Neural cell (in vitro differentiated cells): Measurements from ENCODE around the gene COL4A2.

Source experiments
- RAD21 ChIP-seq: fragments of 450-650 bp; conservative IDR thresholded peaks from 2 replicates; pipeline ENCODE4 v1.6.1; 2014; ENCODE audit warnings: antibody characterized with exemption, mild to moderate bottlenecking, moderate library complexity
- TF ChIP-seq, protein P1 (sequence below): fragments of 450-650 bp; IDR thresholded peaks from 2 replicates; pipeline ENCODE4 v1.5.1; 2014; ENCODE audit warnings: antibody characterized with exemption, mild to moderate bottlenecking, moderate library complexity; ENCODE audit not compliant: poor library complexity, severe bottlenecking

GRCh38 chr13:110495881-110496280 lies 188.8 kb downstream of the COL4A2 start:
- TF ChIP-seq, protein P1, sequence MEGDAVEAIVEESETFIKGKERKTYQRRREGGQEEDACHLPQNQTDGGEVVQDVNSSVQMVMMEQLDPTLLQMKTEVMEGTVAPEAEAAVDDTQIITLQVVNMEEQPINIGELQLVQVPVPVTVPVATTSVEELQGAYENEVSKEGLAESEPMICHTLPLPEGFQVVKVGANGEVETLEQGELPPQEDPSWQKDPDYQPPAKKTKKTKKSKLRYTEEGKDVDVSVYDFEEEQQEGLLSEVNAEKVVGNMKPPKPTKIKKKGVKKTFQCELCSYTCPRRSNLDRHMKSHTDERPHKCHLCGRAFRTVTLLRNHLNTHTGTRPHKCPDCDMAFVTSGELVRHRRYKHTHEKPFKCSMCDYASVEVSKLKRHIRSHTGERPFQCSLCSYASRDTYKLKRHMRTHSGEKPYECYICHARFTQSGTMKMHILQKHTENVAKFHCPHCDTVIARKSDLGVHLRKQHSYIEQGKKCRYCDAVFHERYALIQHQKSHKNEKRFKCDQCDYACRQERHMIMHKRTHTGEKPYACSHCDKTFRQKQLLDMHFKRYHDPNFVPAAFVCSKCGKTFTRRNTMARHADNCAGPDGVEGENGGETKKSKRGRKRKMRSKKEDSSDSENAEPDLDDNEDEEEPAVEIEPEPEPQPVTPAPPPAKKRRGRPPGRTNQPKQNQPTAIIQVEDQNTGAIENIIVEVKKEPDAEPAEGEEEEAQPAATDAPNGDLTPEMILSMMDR: no peak
- no peak for TF ChIP-seq RAD21
